Measurements from ENCODE around the gene FILIP1L.

GRCh38 chr3:99958222-99958912, 155.9 kb downstream of the FILIP1L start:
- no peak for TF ChIP-seq GATA3 (IDR thresholded peaks at IDR 0.05; ENCODE audit: low read depth, low read length)
- no peak for TF ChIP-seq GATA2 (IDR thresholded peaks at IDR 0.05; ENCODE audit: low read depth, low read length)

All from SH-SY5Y (cell line).